ENCODE results near the gene MPHOSPH6.
"Not testable (repeated sequence)": the region's sequence is repeated elsewhere in the genome, so short reads cannot be mapped to it uniquely, and the experiment has no call there.

Gene MPHOSPH6

GRCh38 chr16:82113741-82114140 is 56.3 kb downstream of the MPHOSPH6 start:
- DNase-seq, result no peak

DNA sequence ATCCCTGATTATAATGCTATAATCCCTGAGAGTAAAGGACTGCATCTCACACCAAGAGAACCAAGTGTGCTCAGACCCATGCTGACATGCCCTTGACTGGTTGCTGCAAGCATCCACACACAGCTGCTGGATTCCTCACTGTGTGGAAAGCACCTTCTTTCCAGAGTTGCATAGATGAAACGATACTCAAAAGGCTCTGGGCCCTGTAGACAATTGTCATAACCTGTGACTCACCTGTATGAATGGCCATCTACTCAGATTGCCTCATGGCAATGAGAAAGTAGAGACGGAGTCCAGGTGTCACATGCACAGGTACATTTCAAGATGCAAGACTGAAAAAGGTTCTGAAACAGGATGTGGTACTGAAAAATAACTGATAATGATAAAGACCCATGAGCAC is 58.1 kb downstream of the MPHOSPH6 start:
- no peak for DNase-seq

GRCh38 chr16:82109266-82109665 is 60.8 kb downstream of the MPHOSPH6 start:
- not testable (repeated sequence) for DNase-seq

- DNase-seq, result no peak
These were observed 61.2 kb downstream of the MPHOSPH6 start for GRCh38 chr16:82108774-82109173.

GRCh38 chr16:82108100-82108499 is 61.9 kb downstream of the MPHOSPH6 start:
- DNase-seq, result no peak

DNA sequence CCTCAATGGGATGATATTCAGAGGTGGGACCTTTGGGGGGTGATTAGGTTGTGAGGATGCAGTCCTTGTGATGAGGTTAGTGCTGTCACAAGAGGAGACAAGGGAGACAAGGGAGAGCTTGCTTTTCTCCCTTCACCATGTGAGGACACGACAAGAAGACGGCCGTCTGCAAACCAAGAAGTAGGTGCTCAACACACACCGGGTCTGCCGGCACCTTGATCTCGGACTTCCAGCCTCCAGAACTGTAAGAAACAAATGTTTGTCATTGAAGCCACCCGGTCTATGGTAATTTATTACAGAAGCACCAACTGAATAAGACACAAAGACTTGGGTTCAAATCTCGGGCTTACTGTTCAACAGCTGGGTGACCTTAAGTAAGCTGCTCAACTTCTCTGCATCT is 64.9 kb downstream of the MPHOSPH6 start:
- no peak for DNase-seq

All from stimulated activated CD4-positive, alpha-beta T cell treated with anti-CD3 and anti-CD28 coated beads, Interleukin-2, amount 100 ng/mL, for 24 hours (primary cell).